SK-N-SH treated with all-trans-retinoic acid at 6 μM for 48 hours (cell line): ENCODE results near the gene FAM135A.

ENCODE experiments used
- ATAC-seq: fragments of 200-7000 bp; cut with Tn5 transposase; 3 replicates; pipeline ENCODE4 v1.9.1; 2020; ENCODE audit warnings: mild to moderate bottlenecking, moderate library complexity
- ARNTL ChIP-seq: fragments of 450-650 bp; formaldehyde crosslinking; IDR thresholded peaks from 2 replicates; pipeline ENCODE4 v1.5.0; 2020; ENCODE audit warnings: low read depth, mild to moderate bottlenecking, moderate library complexity, borderline replicate concordance
- BACH2 ChIP-seq: fragments of 250-450 bp; sonication (Bioruptor Pico); IDR thresholded peaks from 2 replicates; pipeline ENCODE4 v1.9.0; 2021; ENCODE audit warnings: mild to moderate bottlenecking, borderline replicate concordance
- CREB5 ChIP-seq: fragments of 250-450 bp; sonication (Bioruptor Pico); IDR thresholded peaks from 2 replicates; pipeline ENCODE4 v1.5.1; 2020; ENCODE audit warnings: low read depth, mild to moderate bottlenecking, moderate library complexity
- CSRNP3 ChIP-seq: fragments of 250-450 bp; sonication (Bioruptor Pico); IDR thresholded peaks from 2 replicates; pipeline ENCODE4 v1.5.1; 2021; ENCODE audit warnings: mild to moderate bottlenecking, moderate library complexity
- ESRRG ChIP-seq: fragments of 250-450 bp; sonication (Bioruptor Pico); IDR thresholded peaks from 2 replicates; pipeline ENCODE4 v1.6.1; 2021; ENCODE audit warnings: mild to moderate bottlenecking
- GLIS3 ChIP-seq: fragments of 250-450 bp; sonication (Bioruptor Pico); IDR thresholded peaks from 2 replicates; pipeline ENCODE4 v1.5.0; 2020; ENCODE audit warnings: mild to moderate bottlenecking, moderate library complexity
- ISL1 ChIP-seq: fragments of 250-450 bp; sonication (Bioruptor Pico); IDR thresholded peaks from 2 replicates; pipeline ENCODE4 v2.1.2; 2022; ENCODE audit warnings: mild to moderate bottlenecking, moderate library complexity
- OSR1 ChIP-seq: fragments of 250-450 bp; sonication (Bioruptor Pico); IDR thresholded peaks from 2 replicates; pipeline ENCODE4 v1.8.0; 2022; ENCODE audit warnings: moderate library complexity, mild to moderate bottlenecking, inconsistent platforms
- PATZ1 ChIP-seq: fragments of 250-450 bp; sonication (Bioruptor Pico); IDR thresholded peaks from 2 replicates; pipeline ENCODE4 v1.8.0; 2020; ENCODE audit warnings: mild to moderate bottlenecking, moderate library complexity, borderline replicate concordance
- RARB ChIP-seq: fragments of 250-450 bp; sonication (Bioruptor Pico); IDR thresholded peaks from 2 replicates; pipeline ENCODE4 v1.8.0; 2021; ENCODE audit warnings: mild to moderate bottlenecking, moderate library complexity
- SNAI2 ChIP-seq: fragments of 250-450 bp; sonication (Bioruptor Pico); IDR thresholded peaks from 2 replicates; pipeline ENCODE4 v1.5.0; 2020; ENCODE audit warnings: mild to moderate bottlenecking, moderate library complexity
- TOX ChIP-seq: fragments of 250-450 bp; sonication (Bioruptor Pico); IDR thresholded peaks from 2 replicates; pipeline ENCODE4 v1.8.0; 2021; ENCODE audit warnings: mild to moderate bottlenecking, moderate library complexity, borderline replicate concordance
- ZFP3 ChIP-seq: fragments of 250-450 bp; sonication (Bioruptor Pico); IDR thresholded peaks from 2 replicates; pipeline ENCODE4 v1.5.0; 2020; ENCODE audit warnings: mild to moderate bottlenecking, moderate library complexity
- ZFP30 ChIP-seq: fragments of 450-650 bp; formaldehyde crosslinking; IDR thresholded peaks from 2 replicates; pipeline ENCODE4 v1.5.0; 2022; ENCODE audit warnings: mild to moderate bottlenecking, moderate library complexity
- ZNF565 ChIP-seq: fragments of 450-650 bp; formaldehyde crosslinking; conservative IDR thresholded peaks from 2 replicates; pipeline ENCODE4 v1.5.0; 2020; ENCODE audit warnings: low read depth, mild to moderate bottlenecking, moderate library complexity
- ZNF8 ChIP-seq: fragments of 450-650 bp; formaldehyde crosslinking; IDR thresholded peaks from 2 replicates; pipeline ENCODE4 v1.5.0; 2020; ENCODE audit warnings: mild to moderate bottlenecking, moderate library complexity
- TF ChIP-seq, protein P1 (sequence below): fragments of 250-450 bp; sonication (Bioruptor Pico); IDR thresholded peaks from 2 replicates; pipeline ENCODE4 v1.8.0; 2021; ENCODE audit warnings: low read depth, mild to moderate bottlenecking, moderate library complexity, borderline replicate concordance
- TF ChIP-seq, protein P2 (sequence below): fragments of 250-450 bp; sonication (Bioruptor Pico); IDR thresholded peaks from 2 replicates; pipeline ENCODE4 v1.5.0; 2020; ENCODE audit warnings: mild to moderate bottlenecking, moderate library complexity

The FAM135A gene

DNA sequence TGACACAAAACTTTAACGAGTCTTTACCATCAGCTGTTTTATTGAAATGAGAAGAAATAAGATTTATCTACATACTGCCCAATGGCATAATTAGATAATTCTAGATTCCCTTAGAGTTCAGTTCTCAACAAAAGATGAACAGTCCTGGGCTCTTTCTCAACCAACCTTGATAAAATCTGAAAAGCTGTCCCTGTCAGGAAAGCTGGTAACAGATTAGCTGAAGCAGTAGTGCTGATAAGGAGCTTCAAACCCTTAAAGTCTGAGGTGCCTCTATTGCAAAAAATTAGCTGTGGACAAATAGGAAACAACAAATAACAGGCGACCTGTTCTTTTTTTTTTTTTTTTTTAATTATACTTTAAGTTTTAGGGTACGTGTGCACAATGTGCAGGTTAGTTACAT lies 35.9 kb upstream of the FAM135A start (continued):
- TF ChIP-seq CREB5 (CRISPR knock-in tag) (no peak), ISL1 (no peak), TOX (no peak), ZFP30 (no peak), PATZ1 (CRISPR knock-in tag) (no peak)
- TF ChIP-seq, protein P1, sequence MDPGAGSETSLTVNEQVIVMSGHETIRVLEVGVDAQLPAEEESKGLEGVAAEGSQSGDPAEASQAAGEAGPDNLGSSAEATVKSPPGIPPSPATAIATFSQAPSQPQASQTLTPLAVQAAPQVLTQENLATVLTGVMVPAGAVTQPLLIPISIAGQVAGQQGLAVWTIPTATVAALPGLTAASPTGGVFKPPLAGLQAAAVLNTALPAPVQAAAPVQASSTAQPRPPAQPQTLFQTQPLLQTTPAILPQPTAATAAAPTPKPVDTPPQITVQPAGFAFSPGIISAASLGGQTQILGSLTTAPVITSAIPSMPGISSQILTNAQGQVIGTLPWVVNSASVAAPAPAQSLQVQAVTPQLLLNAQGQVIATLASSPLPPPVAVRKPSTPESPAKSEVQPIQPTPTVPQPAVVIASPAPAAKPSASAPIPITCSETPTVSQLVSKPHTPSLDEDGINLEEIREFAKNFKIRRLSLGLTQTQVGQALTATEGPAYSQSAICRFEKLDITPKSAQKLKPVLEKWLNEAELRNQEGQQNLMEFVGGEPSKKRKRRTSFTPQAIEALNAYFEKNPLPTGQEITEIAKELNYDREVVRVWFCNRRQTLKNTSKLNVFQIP (CRISPR knock-in tag) = no peak
- TF ChIP-seq, all 23 proteins: peak for 0

DNA sequence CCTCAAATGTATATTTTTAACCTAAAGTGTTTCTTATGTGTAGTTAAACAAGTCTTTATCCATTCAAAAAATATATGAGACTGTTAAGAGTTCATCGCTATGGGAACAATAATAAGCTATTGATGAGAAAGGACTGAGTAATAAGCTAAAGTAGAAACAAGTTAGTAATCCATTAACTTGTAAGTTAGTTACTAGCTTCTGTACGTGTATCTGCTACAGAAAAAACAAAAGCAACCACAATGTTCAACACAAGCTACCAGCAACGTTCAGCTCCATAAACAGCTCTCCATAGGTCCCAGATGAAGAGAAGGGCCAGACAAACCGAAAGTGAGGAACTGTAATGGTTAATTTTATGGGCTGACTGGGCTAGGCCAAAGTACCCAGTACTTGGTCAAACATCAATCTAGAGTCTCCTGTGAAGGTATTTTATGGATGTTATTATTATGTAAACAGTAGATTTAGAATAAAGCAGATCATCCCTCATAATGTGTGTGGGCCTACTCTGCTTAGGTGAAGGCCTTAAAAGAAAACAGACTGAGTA lies 33.8 kb upstream of the FAM135A start:
- no peak for ATAC-seq
- no peak for TF ChIP-seq CREB5 (CRISPR knock-in tag)
- TF ChIP-seq, all 23 proteins: peak for 0

- no peak for TF ChIP-seq ISL1
- no peak for TF ChIP-seq ESRRG (CRISPR knock-in tag)
- no peak for TF ChIP-seq ZNF8 (CRISPR knock-in tag)
- TF ChIP-seq CSRNP3 (CRISPR knock-in tag) = no peak
- no peak for TF ChIP-seq RARB (CRISPR knock-in tag)
- no peak for TF ChIP-seq ARNTL (CRISPR knock-in tag)
- no peak for TF ChIP-seq GLIS3
- no peak for TF ChIP-seq PATZ1 (CRISPR knock-in tag)
- TF ChIP-seq BACH2 (CRISPR knock-in tag) = no peak
- ATAC-seq = no peak
These were observed 33.1 kb upstream of the FAM135A start for GRCh38 chr6:70380252-70380651.

- no peak for ATAC-seq
- TF ChIP-seq ZFP3 (CRISPR knock-in tag) (no peak), OSR1 (CRISPR knock-in tag) (no peak), GLIS3 (no peak), ZNF565 (CRISPR knock-in tag) (no peak), CREB5 (CRISPR knock-in tag) (no peak), ARNTL (CRISPR knock-in tag) (no peak), RARB (CRISPR knock-in tag) (no peak), PATZ1 (CRISPR knock-in tag) (no peak), TOX (no peak), ESRRG (CRISPR knock-in tag) (no peak), ISL1 (no peak), SNAI2 (no peak)
- TF ChIP-seq, protein P2, sequence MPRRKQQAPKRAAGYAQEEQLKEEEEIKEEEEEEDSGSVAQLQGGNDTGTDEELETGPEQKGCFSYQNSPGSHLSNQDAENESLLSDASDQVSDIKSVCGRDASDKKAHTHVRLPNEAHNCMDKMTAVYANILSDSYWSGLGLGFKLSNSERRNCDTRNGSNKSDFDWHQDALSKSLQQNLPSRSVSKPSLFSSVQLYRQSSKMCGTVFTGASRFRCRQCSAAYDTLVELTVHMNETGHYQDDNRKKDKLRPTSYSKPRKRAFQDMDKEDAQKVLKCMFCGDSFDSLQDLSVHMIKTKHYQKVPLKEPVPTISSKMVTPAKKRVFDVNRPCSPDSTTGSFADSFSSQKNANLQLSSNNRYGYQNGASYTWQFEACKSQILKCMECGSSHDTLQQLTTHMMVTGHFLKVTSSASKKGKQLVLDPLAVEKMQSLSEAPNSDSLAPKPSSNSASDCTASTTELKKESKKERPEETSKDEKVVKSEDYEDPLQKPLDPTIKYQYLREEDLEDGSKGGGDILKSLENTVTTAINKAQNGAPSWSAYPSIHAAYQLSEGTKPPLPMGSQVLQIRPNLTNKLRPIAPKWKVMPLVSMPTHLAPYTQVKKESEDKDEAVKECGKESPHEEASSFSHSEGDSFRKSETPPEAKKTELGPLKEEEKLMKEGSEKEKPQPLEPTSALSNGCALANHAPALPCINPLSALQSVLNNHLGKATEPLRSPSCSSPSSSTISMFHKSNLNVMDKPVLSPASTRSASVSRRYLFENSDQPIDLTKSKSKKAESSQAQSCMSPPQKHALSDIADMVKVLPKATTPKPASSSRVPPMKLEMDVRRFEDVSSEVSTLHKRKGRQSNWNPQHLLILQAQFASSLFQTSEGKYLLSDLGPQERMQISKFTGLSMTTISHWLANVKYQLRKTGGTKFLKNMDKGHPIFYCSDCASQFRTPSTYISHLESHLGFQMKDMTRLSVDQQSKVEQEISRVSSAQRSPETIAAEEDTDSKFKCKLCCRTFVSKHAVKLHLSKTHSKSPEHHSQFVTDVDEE = no peak
These were observed 32.4 kb upstream of the FAM135A start for GRCh38 chr6:70380771-70381416.
